GM23338 (cell line): ENCODE data around the gene DAD1. TPM values are rescaled to one million over a fixed set of nuclear protein-coding genes. Genes with fewer than 3 reads are reported as not detected.

Experiments used
- ATAC-seq: fragments of 200-7000 bp; cut with Tn5 transposase; 3 replicates; pipeline ENCODE4 v1.9.1; 2020
- DNase-seq: peaks from one replicate; pipeline ENCODE4 v3.0.0-alpha.2; 2015; ENCODE audit warnings: low spot score
- H2AFZ ChIP-seq: fragments of 200-600 bp; sonication (generic); 2 replicates; pipeline ENCODE4 v1.8.0; 2016; ENCODE audit warnings: antibody characterized with exemption, mild to moderate bottlenecking, moderate library complexity
- H3F3A ChIP-seq: fragments of 200-600 bp; sonication (generic); replicated peaks from 2 replicates; pipeline ENCODE4 v1.8.0; 2017; ENCODE audit warnings: antibody characterized with exemption, mixed run types, low read depth
- H3K27ac ChIP-seq: fragments of 200-600 bp; sonication (generic); 2 replicates; pipeline ENCODE4 v1.6.1; 2016; ENCODE audit warnings: low read depth
- H3K27me3 ChIP-seq: fragments of 200-600 bp; sonication (generic); 2 replicates; pipeline ENCODE4 v1.8.0; 2016; ENCODE audit warnings: mild to moderate bottlenecking, mixed run types, moderate library complexity; ENCODE audit not compliant: insufficient read depth
- H3K36me3 ChIP-seq: fragments of 200-600 bp; sonication (generic); 2 replicates; pipeline ENCODE4 v1.8.0; 2016; ENCODE audit warnings: mild to moderate bottlenecking; ENCODE audit not compliant: insufficient read depth
- H3K4me1 ChIP-seq: fragments of 200-600 bp; sonication (generic); 2 replicates; pipeline ENCODE4 v1.8.0; 2016; ENCODE audit warnings: mild to moderate bottlenecking, moderate library complexity; ENCODE audit not compliant: insufficient read depth
- H3K4me2 ChIP-seq: fragments of 200-600 bp; sonication (generic); 2 replicates; pipeline ENCODE4 v1.7.1; 2017; ENCODE audit warnings: mixed run types
- H3K4me3 ChIP-seq: fragments of 200-600 bp; sonication (generic); 2 replicates; pipeline ENCODE4 v1.6.1; 2016; ENCODE audit warnings: mixed run types
- H3K79me2 ChIP-seq: fragments of 200-600 bp; sonication (generic); replicated peaks from 2 replicates; pipeline ENCODE4 v1.8.0; 2017; ENCODE audit warnings: mild to moderate bottlenecking; ENCODE audit not compliant: insufficient read depth
- H3K9me2 ChIP-seq: fragments of 200-600 bp; sonication (generic); 2 replicates; pipeline ENCODE4 v1.8.0; 2017; ENCODE audit not compliant: insufficient read depth
- H4K20me1 ChIP-seq: fragments of 200-600 bp; sonication (generic); replicated peaks from 2 replicates; pipeline ENCODE4 v1.8.0; 2017; ENCODE audit warnings: mild to moderate bottlenecking; ENCODE audit not compliant: insufficient read depth
- H3K27ac Mint-ChIP-seq: 2 replicates; pipeline ENCODE4 v1.8.0; 2020; ENCODE audit warnings: inconsistent platforms, mild to moderate bottlenecking, moderate library complexity, mixed read lengths
- H3K27me3 Mint-ChIP-seq: 3 replicates; pipeline ENCODE4 v1.8.0; 2022; ENCODE audit warnings: low read depth, mild to moderate bottlenecking, moderate library complexity, mixed read lengths, inconsistent platforms; ENCODE audit not compliant: insufficient read depth, poor library complexity
- H3K36me3 Mint-ChIP-seq: 3 replicates; pipeline ENCODE4 v1.8.0; 2021; ENCODE audit warnings: low read depth, mild to moderate bottlenecking, inconsistent platforms, moderate library complexity, mixed read lengths
- H3K4me1 Mint-ChIP-seq: 3 replicates; pipeline ENCODE4 v1.8.0; 2020; ENCODE audit warnings: mild to moderate bottlenecking, inconsistent platforms, mixed read lengths
- H3K4me3 Mint-ChIP-seq: 3 replicates; pipeline ENCODE4 v1.8.0; 2021; ENCODE audit warnings: moderate library complexity, mild to moderate bottlenecking, inconsistent platforms, mixed read lengths
- H3K9me3 Mint-ChIP-seq: 3 replicates; pipeline ENCODE4 v1.8.0; 2020; ENCODE audit warnings: moderate library complexity, mild to moderate bottlenecking, inconsistent platforms, mixed read lengths
- CREB1 ChIP-seq: fragments of 250-450 bp; sonication (Bioruptor Pico); IDR thresholded peaks from 2 replicates; pipeline ENCODE4 v1.5.0; 2020; ENCODE audit warnings: low read depth, mild to moderate bottlenecking, moderate library complexity
- CTCF ChIP-seq, 2 experiments: fragments of 200-600 bp in 1 of 2; sonication (generic) in 1 of 2; conservative IDR thresholded peaks; 2 replicates each; pipeline versions ENCODE4 v1.5.1 to v1.6.1; 2016 to 2017; ENCODE audit warnings: antibody characterized with exemption in 2 of 2, low read depth in 2 of 2, mild to moderate bottlenecking in 2 of 2, moderate library complexity in 1 of 2
- EZH2 ChIP-seq: fragments of 200-600 bp; sonication (generic); IDR thresholded peaks from one replicate; pipeline ENCODE4 v1.8.0; 2017; ENCODE audit warnings: antibody characterized with exemption, mild to moderate bottlenecking, low read depth; ENCODE audit not compliant: unreplicated experiment
- JUNB ChIP-seq: IDR thresholded peaks from one replicate; pipeline ENCODE4 v1.6.1; 2016; ENCODE audit warnings: antibody characterized with exemption; ENCODE audit not compliant: unreplicated experiment
- NANOG ChIP-seq: IDR thresholded peaks from 2 replicates; pipeline ENCODE4 v1.6.1; 2016; ENCODE audit warnings: antibody characterized with exemption, borderline replicate concordance
- STAT1 ChIP-seq: IDR thresholded peaks from one replicate; pipeline ENCODE4 v1.6.1; 2016; ENCODE audit warnings: antibody characterized with exemption; ENCODE audit not compliant: unreplicated experiment
- ZNF114 ChIP-seq: fragments of 250-450 bp; sonication (Bioruptor Pico); IDR thresholded peaks from 2 replicates; pipeline ENCODE4 v1.5.0; 2020; ENCODE audit warnings: mild to moderate bottlenecking, moderate library complexity
- ZNF462 ChIP-seq: fragments of 250-450 bp; sonication (Bioruptor Pico); IDR thresholded peaks from 2 replicates; pipeline ENCODE4 v1.5.0; 2020; ENCODE audit warnings: mild to moderate bottlenecking, moderate library complexity
- polyA plus RNA-seq: library from polyadenylated mRNA; unstranded; fragments of >200 nt; fragmentation: Nextera tagmentation; extraction: Ambion mirVana; gene quantifications from 2 replicates; pipeline ENCODE4 v1.2.1, GENCODE V29; 2016
- total RNA-seq: library from RNA; depleted of rRNA; stranded (reverse); fragments of >200 nt; shearing (Covaris generic); gene quantifications from 2 replicates; pipeline ENCODE4 v1.2.3, GENCODE V29; 2014

Gene DAD1
- total and polyA plus RNA-seq, 2 experiments from 2014 or later: 180 to 252 TPM

DNA sequence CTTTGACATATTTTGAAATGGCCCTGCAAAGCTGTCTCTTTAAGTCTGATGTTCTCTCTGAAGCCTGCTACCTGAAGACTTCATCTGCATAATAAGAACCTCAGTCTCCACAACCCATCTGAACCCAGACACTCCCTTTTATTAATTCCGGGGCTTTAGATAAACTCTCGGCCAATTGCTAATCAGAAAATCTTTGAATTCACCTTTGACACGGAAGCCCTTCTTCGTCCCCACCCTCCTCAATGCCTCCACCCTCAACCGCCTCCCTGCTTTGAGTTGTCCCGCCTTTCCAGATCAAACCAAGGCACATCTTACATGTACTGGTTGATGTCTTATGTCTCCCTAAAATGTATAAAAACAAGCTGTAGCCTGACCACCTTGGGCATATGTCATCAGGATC is 37.6 kb upstream of the DAD1 start:
- Mint-ChIP-seq H3K27ac (no peak overlapping the region), H3K36me3 (peaks cover 20% of the 10 kb centered on the region), H3K4me3 (no peak overlapping the region), H3K9me3 (peaks cover 27% of the 10 kb centered on the region), H3K27me3 (peaks cover 3% of the 10 kb centered on the region), H3K4me1 (peaks cover 33% of the 10 kb centered on the region)
- DNase-seq (peak; percentile 8), ATAC-seq (no peak; the same call in 2 of the 3 replicates)
- Histone ChIP-seq H3K27ac (no peak overlapping the region), H4K20me1 (no peaks in the 10 kb centered on the region), H3K4me3 (no peak overlapping the region), H3K36me3 (no peaks in the 10 kb centered on the region; the same call in 1 of the 2 replicates), H2AFZ (peak overlapping the region; percentile 23; the same call in 1 of the 2 replicates), H3K79me2 (no peaks in the 10 kb centered on the region), H3K9me2 (no peaks in the 10 kb centered on the region), H3K27me3 (no peaks in the 10 kb centered on the region), H3K4me2 (peak overlapping the region; percentile 16), H3F3A (no peaks in the 10 kb centered on the region), H3K4me1 (peaks cover 16% of the 10 kb centered on the region)
- no peak for TF ChIP-seq ZNF462
- no peak for TF ChIP-seq EZH2
- no peak for TF ChIP-seq NANOG
- TF ChIP-seq ZNF114 (CRISPR knock-in tag): no peak
- TF ChIP-seq CREB1 (CRISPR knock-in tag): no peak
- no peak for TF ChIP-seq CTCF (conservative IDR thresholded peaks at IDR 0.05; ENCODE audit: low read depth in 2 of 2)
- no peak for TF ChIP-seq STAT1
- TF ChIP-seq JUNB: no peak
